Left renal pelvis (tissue), 4 donors: ENCODE results near the gene ASAH2B. TPM values are rescaled to one million over a fixed set of nuclear protein-coding genes. Genes with fewer than 3 reads are reported as not detected.
"Not testable (repeated sequence)": the region's sequence is repeated elsewhere in the genome, so short reads cannot be mapped to it uniquely, and the experiment has no call there.

ENCODE experiments used
- DNase-seq, 4 donors: peaks; one replicate each; pipeline ENCODE4 v3.0.0-alpha.2; 2013; ENCODE audit warnings: low read depth in 4 of 4, low spot score in 3 of 4
- polyA plus RNA-seq, 4 donors: library from polyadenylated mRNA; unstranded; fragments of 120-200 nt; gene quantifications; one replicate each; pipeline ENCODE4 v1.2.1, GENCODE V29; 2013; ENCODE audit not compliant: insufficient read length in 4 of 4

Gene ASAH2B
- polyA plus RNA-seq: 10 to 100 TPM in 3 of 4 donors, 1 to 10 TPM in 1; 7.5 to 18.2 (median 12.9) TPM

GRCh38 chr10:50739618-50740292, at the start of gene ASAH2B:
Gene ASAH2B, plus strand, starts transcription at chr10:50739936. Its CDS starts 5,195 bp downstream, at chr10:50745131.
- peak; percentile 54 to 75 (median 74) for DNase-seq

- not testable (repeated sequence) for DNase-seq
These were observed 41.9 kb upstream of the ASAH2B start for GRCh38 chr10:50697819-50698218.

GRCh38 chr10:50701947-50702346, 37.8 kb upstream of the ASAH2B start:
- not testable (repeated sequence) for DNase-seq

- DNase-seq: not testable (repeated sequence)
These were observed 36.7 kb upstream of the ASAH2B start for GRCh38 chr10:50702997-50703396.

- DNase-seq: not testable (repeated sequence)
These were observed 35.2 kb upstream of the ASAH2B start for GRCh38 chr10:50704436-50705079.

GRCh38 chr10:50706006-50706405, 33.7 kb upstream of the ASAH2B start:
- not testable (repeated sequence) for DNase-seq

GRCh38 chr10:50710241-50710640, 29.5 kb upstream of the ASAH2B start:
- not testable (repeated sequence) for DNase-seq

GRCh38 chr10:50723812-50724211, 15.9 kb upstream of the ASAH2B start:
- DNase-seq: peak in 2 of 4 donors; percentile 9 to 12

- not testable (repeated sequence) for DNase-seq
These were observed 11.6 kb upstream of the ASAH2B start for GRCh38 chr10:50728112-50728511.

- DNase-seq: not testable (repeated sequence)
These were observed 634 bp upstream of the ASAH2B start for GRCh38 chr10:50738987-50739617.

- DNase-seq: peak in 1 of 4 donors; percentile 24
These were observed 535 bp downstream of the ASAH2B start for GRCh38 chr10:50740293-50740648.

- not testable (repeated sequence) for DNase-seq
These were observed 3.1 kb downstream of the ASAH2B start for GRCh38 chr10:50742820-50743219.

GRCh38 chr10:50766774-50767513, 27.2 kb downstream of the ASAH2B start:
- not testable (repeated sequence) for DNase-seq

- not testable (repeated sequence) for DNase-seq
These were observed 32.3 kb downstream of the ASAH2B start for GRCh38 chr10:50772042-50772441.

GRCh38 chr10:50774868-50775267, 35.1 kb downstream of the ASAH2B start:
- not testable (repeated sequence) for DNase-seq

- DNase-seq: not testable (repeated sequence)
These were observed 40.3 kb downstream of the ASAH2B start for GRCh38 chr10:50780036-50780435.

GRCh38 chr10:50782017-50782416, 42.3 kb downstream of the ASAH2B start:
- not testable (repeated sequence) for DNase-seq

- DNase-seq: not testable (repeated sequence)
These were observed 48.2 kb downstream of the ASAH2B start for GRCh38 chr10:50787962-50788361.

GRCh38 chr10:50788951-50789945, 49.5 kb downstream of the ASAH2B start:
- peak in 1 of 4 donors; percentile 5 for DNase-seq
